Stimulated activated naive B cell treated with anti-CD40 and anti-IgM and Interleukin-4, amounts not matched to agents 10 μg/mL and 1 μg/mL and 100 μg/mL, for 72 hours (primary cell): Measurements from ENCODE around the gene BMAL1.

ENCODE experiments used
- ATAC-seq, 2 donors: fragments of 150-1000 bp; cut with Tn5 transposase; replicated peaks; 2 replicates each; pipeline ENCODE4 v1.10.0; 2021; ENCODE audit warnings: moderate library complexity in 1 of 2
- DNase-seq: peaks from one replicate; pipeline ENCODE4 v3.0.0; 2021
- H3K27ac Mint-ChIP-seq: one replicate; pipeline ENCODE4 v1.8.0; 2022; ENCODE audit warnings: mild to moderate bottlenecking, mixed read lengths
- H3K27me3 Mint-ChIP-seq, 2 donors: one replicate each; pipeline ENCODE4 v1.8.0; 2022; ENCODE audit warnings: mixed read lengths in 2 of 2
- H3K36me3 Mint-ChIP-seq, 2 donors: one replicate each; pipeline ENCODE4 v1.8.0; 2022; ENCODE audit warnings: mixed read lengths in 2 of 2, mild to moderate bottlenecking in 1 of 2
- H3K4me1 Mint-ChIP-seq, 2 donors: one replicate each; pipeline ENCODE4 v1.8.0; 2022; ENCODE audit warnings: mixed read lengths in 2 of 2, mild to moderate bottlenecking in 1 of 2
- H3K4me3 Mint-ChIP-seq, 2 donors: one replicate each; pipeline ENCODE4 v1.8.0; 2022; ENCODE audit warnings: mild to moderate bottlenecking in 2 of 2, mixed read lengths in 2 of 2, moderate library complexity in 1 of 2
- H3K9me3 Mint-ChIP-seq, 2 donors: one replicate each; pipeline ENCODE4 v1.8.0; 2022; ENCODE audit warnings: mixed read lengths in 2 of 2, mild to moderate bottlenecking in 1 of 2

The BMAL1 gene

DNA sequence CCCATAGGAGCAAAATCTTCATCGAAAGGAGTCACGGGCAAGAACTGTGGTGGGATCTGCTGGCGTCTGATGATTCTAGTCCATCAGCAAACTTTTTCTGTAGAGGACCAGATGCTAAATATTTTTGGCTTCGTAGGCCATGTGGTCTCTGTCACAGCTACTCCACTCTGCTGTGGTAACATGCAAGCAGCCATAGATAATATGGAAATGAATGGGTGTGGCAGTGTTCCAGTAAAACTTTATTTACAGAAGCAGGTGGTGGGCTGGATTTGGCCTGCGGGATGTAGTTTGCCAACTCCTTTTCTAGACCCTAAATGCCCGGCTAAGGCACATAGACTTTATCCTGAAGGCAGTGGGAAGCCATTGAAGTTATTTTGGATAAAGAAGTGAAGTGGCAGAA lies 32.9 kb downstream of the BMAL1 start:
- no peak for DNase-seq
- Mint-ChIP-seq H3K36me3 (peaks cover 18 to 34% of the 10 kb centered on the region in 2 donors), H3K27ac (no peak overlapping the region), H3K4me3 (no peak overlapping the region), H3K4me1 (peaks cover 16 to 25% of the 10 kb centered on the region in 2 donors), H3K9me3 (no peaks in the 10 kb centered on the region), H3K27me3 (no peaks in the 10 kb centered on the region)
- ATAC-seq: no peak

DNA sequence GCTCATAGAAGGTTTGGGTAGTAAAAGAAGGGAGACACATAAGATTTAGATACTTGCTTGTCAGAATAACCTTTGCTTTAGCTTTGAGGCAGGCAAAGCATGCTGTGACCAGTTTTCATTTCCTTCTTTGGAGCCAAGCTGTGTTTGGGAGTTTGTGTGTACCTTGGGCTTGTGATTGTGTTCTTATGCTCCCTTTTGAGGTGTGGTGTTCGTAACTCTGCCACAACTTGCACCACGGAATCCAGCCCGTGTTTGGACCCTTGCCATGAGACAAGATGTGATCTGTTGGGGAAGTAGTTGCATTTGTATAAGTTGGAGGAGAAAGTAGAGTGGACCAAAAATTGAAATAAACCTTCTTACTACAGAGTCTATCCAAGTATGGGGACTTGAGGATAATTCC lies 34.0 kb downstream of the BMAL1 start:
- ATAC-seq (no peak), DNase-seq (no peak)
- Mint-ChIP-seq H3K4me3 (no peak overlapping the region), H3K36me3 (peaks cover 18 to 45% of the 10 kb centered on the region in 2 donors), H3K27me3 (no peaks in the 10 kb centered on the region), H3K9me3 (no peaks in the 10 kb centered on the region), H3K4me1 (peaks cover 25 to 36% of the 10 kb centered on the region in 2 donors), H3K27ac (no peak overlapping the region)

DNA sequence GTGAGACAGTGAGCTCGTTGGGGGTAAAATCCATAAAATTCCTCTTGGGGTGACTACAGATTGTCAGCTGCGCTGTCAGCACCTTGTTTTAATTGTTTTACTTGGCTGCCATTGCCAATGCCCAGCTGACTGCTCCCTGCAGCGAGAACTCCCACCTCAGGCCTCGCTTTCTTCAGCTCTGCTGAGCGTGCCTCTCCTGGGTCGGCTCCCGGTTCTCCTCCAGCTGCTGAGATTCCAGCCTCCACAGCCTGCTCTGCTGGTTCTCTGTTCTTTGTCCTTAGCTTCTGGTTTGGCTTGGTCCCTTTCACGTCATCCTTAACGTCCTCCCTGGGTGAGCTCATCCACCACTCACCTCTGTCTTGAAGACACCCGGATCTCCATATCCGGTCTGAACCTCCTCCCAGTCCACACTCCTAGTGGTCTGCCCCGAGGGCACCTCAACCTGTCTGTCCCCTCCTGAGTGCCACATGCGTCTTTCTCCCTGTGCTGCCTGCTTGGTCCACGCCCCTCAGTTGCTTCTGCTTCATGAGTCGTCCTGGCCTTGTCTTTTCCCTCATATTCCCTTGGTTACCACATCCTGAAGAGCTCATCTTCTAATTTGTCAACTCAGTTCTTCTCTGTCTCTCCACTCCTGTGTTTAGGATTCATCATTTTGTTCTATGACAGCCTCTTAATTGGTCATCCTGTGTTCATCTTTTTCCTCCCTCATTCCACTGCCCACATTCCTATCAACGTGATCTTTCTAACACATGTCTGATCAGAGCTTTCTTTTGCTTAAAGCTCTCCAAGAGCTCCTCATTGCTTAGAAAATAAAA lies 35.6 kb downstream of the BMAL1 start:
- Mint-ChIP-seq H3K4me3 (no peak overlapping the region), H3K4me1 (peaks cover 27 to 45% of the 10 kb centered on the region in 2 donors), H3K9me3 (no peaks in the 10 kb centered on the region), H3K27ac (no peak overlapping the region), H3K27me3 (no peaks in the 10 kb centered on the region), H3K36me3 (peaks cover 18 to 45% of the 10 kb centered on the region in 2 donors)
- DNase-seq: no peak
- ATAC-seq: no peak

DNA sequence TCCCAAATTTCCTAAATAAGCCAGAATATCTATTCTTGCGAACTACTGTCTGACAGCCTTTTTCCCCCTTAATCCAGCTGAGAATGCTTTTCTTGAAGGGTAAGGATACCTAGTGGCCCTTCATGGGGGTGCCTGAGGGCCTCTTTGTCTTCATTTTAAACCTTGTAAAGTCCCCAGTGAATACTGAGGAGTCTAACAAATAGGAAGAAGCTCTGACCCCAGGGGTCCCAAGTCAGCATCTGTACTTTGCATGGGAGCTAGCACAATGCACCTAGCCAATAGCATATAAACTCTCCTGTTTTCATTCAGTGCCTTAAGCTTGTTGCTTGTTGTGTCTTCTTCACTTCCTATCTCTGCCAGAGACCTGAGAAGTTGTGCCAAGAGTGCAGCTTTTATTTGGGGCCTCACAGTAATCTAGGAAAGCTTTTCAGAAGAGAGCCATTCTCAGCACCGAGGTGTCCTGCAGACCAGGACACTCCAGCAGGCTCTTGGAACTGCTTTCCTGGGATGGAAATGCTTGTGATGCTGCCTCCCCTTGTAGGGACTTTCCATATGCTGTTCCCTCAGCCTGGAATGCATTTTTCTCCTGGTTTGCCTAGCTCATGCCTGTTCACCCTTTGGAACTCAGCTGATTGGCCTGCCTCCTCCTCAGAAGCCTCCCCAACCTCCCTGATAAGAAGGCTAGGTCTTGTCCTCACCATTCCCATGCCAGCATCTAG lies 37.2 kb downstream of the BMAL1 start:
- Mint-ChIP-seq H3K27me3 (no peaks in the 10 kb centered on the region), H3K9me3 (no peaks in the 10 kb centered on the region), H3K4me3 (no peak overlapping the region), H3K4me1 (peaks cover 31 to 55% of the 10 kb centered on the region in 2 donors), H3K27ac (peak overlapping the region; percentile 68), H3K36me3 (peaks cover 18 to 45% of the 10 kb centered on the region in 2 donors)
- no peak for ATAC-seq
- no peak for DNase-seq

DNA sequence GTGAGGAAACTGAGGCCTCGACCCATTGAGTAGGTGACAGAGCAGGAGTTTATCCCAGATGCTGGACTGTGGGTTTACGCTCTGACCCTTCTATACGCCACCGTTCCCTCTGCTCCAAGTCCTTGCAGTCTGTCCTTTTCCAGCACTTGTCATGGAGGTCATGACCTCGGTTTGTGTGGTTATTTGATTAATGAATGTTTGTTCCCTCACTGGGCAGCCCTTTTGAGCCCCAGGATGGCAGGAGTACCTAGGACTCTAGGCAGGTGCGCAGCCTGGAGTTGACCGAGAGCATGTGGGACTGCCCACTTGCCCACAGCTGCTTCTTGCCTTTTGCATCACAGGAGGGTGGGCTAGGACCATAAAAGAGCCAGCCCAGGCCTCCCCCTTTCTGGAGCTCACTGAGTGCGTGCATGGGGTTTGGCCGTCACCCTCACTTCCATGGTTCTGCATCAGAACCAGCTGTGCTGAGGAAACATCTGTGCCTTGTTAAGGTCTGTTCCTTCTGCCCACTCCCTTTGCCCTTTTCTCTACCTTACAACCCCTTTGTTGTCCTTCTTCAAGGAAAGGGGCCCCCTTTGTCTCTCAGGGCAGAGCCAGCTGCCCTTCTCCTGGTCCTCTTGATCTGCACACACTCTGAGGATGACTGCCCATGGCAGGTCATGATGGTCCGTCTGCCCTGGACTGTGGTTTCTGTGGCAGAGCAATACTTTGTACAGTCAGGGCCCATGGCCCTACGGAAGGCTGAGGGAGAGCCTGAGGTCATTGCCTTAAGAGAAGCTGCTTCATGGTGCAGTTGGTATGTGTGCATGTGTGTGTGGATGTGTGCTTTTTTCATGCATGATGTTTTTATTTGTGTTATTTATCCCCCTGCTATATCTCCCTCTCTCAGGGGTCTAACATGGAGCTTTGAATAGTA lies 38.2 kb downstream of the BMAL1 start:
- ATAC-seq (peak; percentile 36 to 47), DNase-seq (no peak)
- peaks cover 17 to 38% of the 10 kb centered on the region in 2 donors for H3K36me3 Mint-ChIP-seq
- H3K27ac Mint-ChIP-seq: peak overlapping the region; percentile 75
- H3K4me1 Mint-ChIP-seq: peaks cover 36 to 61% of the 10 kb centered on the region in 2 donors
- H3K27me3 Mint-ChIP-seq: no peaks in the 10 kb centered on the region
- peak overlapping the region in 1 of 2 donors; percentile 20 for H3K4me3 Mint-ChIP-seq
- no peaks in the 10 kb centered on the region for H3K9me3 Mint-ChIP-seq

DNA sequence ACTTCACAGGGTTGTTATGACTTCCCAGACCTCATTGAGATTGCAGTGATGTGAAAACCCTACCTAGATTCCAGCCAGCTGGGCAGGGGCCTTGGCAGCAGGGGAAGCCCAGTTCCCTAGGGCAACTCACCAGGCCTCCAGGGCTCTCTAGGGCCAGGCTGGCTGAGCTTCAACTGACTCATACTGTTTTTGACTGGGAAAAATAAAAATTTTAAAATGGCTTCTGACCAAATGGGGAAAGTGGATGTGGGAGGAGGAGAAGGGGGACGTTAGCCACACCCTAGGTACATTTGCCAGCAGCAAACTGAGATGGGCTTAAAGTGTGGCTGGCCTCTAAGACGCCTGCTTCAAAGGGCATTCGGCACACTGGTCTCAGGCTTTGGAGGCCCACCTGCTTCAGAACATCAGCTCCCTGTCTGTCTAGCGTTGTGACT lies 39.0 kb downstream of the BMAL1 start:
- Mint-ChIP-seq H3K4me1 (peaks cover 34 to 58% of the 10 kb centered on the region in 2 donors), H3K36me3 (peaks cover 9 to 31% of the 10 kb centered on the region in 2 donors), H3K4me3 (peak overlapping the region in 1 of 2 donors; percentile 18), H3K27me3 (no peaks in the 10 kb centered on the region), H3K27ac (peak overlapping the region; percentile 65), H3K9me3 (no peaks in the 10 kb centered on the region)
- DNase-seq (peak; percentile 68), ATAC-seq (peak; percentile 86 to 95)

DNA sequence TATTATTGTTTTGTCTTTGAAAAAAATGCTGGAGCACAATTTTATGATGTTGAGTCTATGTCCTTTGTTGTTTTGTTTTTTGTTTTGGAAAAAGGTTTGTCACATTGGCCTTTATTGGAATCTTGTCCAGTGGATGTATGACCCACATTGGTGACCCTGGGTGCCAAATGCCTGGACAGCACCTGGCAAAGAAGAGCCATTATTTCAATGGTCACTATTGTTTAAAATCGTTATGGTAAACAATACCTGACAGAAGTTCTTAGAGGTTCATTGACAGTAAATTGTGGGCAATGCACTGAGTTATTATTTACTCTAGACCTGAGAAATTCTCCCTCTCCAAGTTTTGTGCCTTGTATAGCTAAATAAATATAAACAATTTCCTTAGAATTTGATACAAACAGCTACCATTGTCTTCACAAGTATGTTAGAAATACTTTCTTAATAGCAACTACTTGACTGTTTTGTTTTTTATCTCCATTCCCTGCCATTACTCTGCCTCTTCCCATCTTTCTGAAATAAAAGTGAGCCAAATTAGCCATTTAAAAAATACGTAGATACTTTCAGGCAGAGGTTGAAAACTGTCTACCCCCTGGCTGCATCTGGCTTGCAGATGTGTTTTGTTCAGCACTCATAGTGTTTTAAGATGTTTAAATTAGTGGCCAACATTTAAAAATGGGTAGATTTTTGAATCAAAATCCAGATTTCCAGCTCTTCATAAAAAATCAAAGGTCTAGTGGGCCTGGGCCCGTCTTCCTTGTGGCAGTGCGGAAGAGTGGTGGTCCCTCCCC lies 39.9 kb downstream of the BMAL1 start:
- Mint-ChIP-seq H3K9me3 (no peaks in the 10 kb centered on the region), H3K4me3 (no peak overlapping the region), H3K4me1 (peaks cover 38 to 55% of the 10 kb centered on the region in 2 donors), H3K27me3 (no peaks in the 10 kb centered on the region), H3K36me3 (peaks cover 8 to 33% of the 10 kb centered on the region in 2 donors), H3K27ac (no peak overlapping the region)
- ATAC-seq: no peak
- DNase-seq: no peak

DNA sequence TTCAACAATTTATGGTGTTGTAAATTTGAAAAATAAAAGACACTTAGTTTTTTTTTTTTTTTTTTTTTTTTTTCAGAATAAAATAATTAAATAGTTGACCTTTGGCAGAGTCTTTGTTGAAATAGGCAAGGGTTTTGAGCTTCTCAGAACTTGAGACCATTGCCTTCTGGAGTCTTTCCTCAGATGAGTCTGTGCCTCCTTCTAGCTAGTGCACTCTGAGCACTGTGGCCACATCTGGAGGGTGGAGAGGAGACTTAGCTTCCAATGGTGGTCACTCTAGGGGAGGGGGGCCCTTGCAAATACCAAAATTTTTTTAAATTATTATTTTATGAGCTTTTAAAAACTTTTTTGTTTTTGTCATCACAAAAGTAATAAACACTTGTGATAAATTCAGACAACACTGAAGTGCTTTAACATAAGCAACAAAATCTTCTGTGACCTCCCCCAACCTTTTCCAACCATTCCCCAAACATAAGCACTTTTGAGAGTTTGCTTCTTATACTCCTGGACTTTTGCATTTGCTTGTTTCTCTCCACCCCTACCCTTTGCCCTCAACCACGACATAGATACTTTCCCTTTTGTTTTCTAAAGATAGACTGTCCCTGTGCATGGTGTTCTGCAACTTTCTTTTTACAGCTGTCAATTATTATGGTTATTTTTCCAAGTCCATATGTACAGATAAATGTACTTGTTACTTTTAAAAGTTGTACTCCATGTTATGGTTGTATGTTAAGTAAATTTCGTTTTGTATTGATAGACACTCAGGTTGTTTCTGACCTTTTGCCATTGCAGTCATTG lies 41.1 kb downstream of the BMAL1 start:
- Mint-ChIP-seq H3K27ac (no peak overlapping the region), H3K4me3 (peak overlapping the region; percentile 58 to 73), H3K27me3 (no peaks in the 10 kb centered on the region), H3K4me1 (peaks cover 34 to 54% of the 10 kb centered on the region in 2 donors), H3K9me3 (no peaks in the 10 kb centered on the region), H3K36me3 (peaks cover 3 to 25% of the 10 kb centered on the region in 2 donors)
- ATAC-seq: peak; percentile 49 to 56
- DNase-seq: no peak

DNA sequence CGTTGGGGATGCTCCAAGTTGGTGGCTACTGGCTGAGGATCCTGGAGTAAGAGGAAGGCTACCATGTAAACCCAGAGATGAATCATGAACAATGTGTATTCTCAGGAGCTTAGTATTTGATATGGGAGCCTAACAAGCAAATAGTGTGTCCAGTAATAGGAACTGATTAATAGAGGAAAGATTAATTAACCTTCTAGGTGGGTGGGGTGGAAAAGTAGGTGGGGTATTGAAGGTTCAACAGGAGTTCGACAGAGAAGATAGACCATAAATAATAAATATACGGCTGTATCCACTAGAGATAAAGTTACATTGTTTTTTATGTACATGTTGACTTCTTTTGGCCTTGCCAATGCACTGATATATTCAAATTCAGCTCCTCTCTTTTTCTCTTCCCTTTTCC lies 43.1 kb downstream of the BMAL1 start:
- ATAC-seq (no peak), DNase-seq (no peak)
- Mint-ChIP-seq H3K9me3 (no peaks in the 10 kb centered on the region), H3K4me3 (no peak overlapping the region), H3K4me1 (peaks cover 28 to 34% of the 10 kb centered on the region in 2 donors), H3K27ac (no peak overlapping the region), H3K27me3 (no peaks in the 10 kb centered on the region), H3K36me3 (peaks cover 9 to 22% of the 10 kb centered on the region in 2 donors)

DNA sequence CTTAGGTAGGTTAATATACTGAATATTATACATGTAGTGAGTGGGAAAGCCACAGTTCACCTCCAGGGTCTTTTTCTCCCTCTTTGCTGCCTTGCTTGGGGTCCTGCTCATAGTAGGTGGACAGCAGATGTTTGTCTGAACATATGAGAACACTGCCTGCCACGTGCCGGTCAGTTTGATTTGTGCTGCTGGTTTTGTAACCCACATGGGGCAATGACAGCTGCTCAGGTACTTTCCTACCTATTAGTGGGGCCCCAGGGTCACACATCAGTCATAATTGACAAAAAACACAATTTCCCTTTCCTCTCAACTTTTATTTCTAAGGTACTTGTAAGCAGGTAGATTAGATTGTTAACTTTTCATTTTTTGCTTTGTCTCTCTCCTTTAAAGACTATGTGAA lies 43.8 kb downstream of the BMAL1 start:
- H3K27ac Mint-ChIP-seq: peak overlapping the region; percentile 66
- H3K27me3 Mint-ChIP-seq: no peaks in the 10 kb centered on the region
- peaks cover 21 to 27% of the 10 kb centered on the region in 2 donors for H3K4me1 Mint-ChIP-seq
- DNase-seq (no peak), ATAC-seq (no peak)
- peaks cover 9 to 15% of the 10 kb centered on the region in 2 donors for H3K36me3 Mint-ChIP-seq
- no peaks in the 10 kb centered on the region for H3K9me3 Mint-ChIP-seq
- no peak overlapping the region for H3K4me3 Mint-ChIP-seq

DNA sequence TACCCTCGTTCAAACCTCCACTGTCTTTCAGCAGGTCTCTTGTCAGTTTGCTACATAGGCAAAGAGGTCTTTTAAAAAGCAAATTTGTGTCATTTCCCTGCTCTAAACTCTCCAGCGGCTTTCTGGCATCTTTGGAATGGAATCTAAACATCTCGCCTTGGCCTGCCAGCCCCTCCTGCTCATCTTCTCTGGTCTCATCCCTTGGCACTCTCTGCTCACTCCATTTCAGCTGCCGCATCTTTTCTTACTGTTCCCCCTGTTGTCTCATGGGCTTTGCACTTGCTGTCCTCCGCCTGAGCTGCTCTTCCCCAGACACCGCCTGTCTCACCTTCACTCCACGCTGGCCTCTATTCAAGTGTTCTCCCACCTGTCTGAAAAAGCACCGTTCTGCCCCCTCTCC lies 46.6 kb downstream of the BMAL1 start:
- ATAC-seq (no peak), DNase-seq (no peak)
- H3K36me3 Mint-ChIP-seq: peaks cover 23 to 28% of the 10 kb centered on the region in 2 donors
- no peak overlapping the region for H3K27ac Mint-ChIP-seq
- H3K9me3 Mint-ChIP-seq: no peaks in the 10 kb centered on the region
- no peak overlapping the region for H3K4me3 Mint-ChIP-seq
- peaks cover 7 to 13% of the 10 kb centered on the region in 2 donors for H3K4me1 Mint-ChIP-seq
- H3K27me3 Mint-ChIP-seq: no peaks in the 10 kb centered on the region

DNA sequence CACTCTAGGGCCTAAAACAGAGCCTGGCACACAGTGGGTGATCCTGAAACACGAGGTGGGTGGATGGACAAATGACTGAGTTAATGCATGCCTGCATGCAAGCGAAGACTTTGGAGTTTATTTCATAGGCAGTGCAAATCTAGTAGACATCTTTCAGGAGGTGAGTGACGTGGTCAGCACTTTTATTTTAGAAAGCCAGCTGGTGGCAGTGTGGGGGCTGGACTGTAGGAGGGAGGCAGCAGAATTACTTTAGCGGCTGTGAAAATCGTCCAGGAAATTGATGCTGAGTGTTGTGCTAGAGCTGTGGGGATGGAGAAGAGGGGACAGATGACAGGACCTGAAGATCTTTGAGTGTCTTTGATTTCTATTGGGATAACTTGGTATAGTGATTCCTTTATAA lies 47.1 kb downstream of the BMAL1 start:
- ATAC-seq (no peak), DNase-seq (no peak)
- Mint-ChIP-seq H3K9me3 (no peaks in the 10 kb centered on the region), H3K27me3 (no peaks in the 10 kb centered on the region), H3K4me3 (no peak overlapping the region), H3K36me3 (peaks cover 28 to 33% of the 10 kb centered on the region in 2 donors), H3K4me1 (peaks cover 6 to 13% of the 10 kb centered on the region in 2 donors), H3K27ac (peak overlapping the region; percentile 60)

DNA sequence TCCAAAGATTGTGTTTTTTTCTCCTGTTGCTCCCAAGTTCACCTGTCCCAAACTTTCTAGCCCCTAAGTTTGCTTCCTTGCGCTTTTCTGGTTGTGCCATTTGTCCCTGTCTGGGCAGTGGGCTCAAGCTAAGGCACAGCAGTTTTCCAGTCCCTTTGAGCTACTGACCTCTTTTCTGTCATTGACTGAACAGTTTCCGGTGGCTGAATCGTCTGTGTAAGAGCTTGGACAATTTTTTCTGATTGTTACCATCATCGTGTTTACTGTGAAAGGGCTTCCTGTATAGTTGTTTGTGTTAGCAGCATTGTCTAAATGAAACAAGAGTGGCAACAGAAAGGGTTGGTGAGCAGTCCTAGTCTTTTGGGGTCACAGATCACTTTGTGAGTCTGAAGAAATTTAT lies 49.8 kb downstream of the BMAL1 start:
- Mint-ChIP-seq H3K9me3 (no peaks in the 10 kb centered on the region), H3K36me3 (peaks cover 25 to 30% of the 10 kb centered on the region in 2 donors), H3K4me1 (peaks cover 9 to 11% of the 10 kb centered on the region in 2 donors), H3K27ac (no peak overlapping the region), H3K27me3 (no peaks in the 10 kb centered on the region), H3K4me3 (no peak overlapping the region)
- ATAC-seq (no peak), DNase-seq (no peak)
